Epidermal melanocyte (primary cell): ENCODE results near the gene C4B.
"Not testable (repeated sequence)": the region's sequence is repeated elsewhere in the genome, so short reads cannot be mapped to it uniquely, and the experiment has no call there.

Experiments used
- DNase-seq: peaks from one replicate; pipeline ENCODE4 v3.0.0; 2011; ENCODE audit warnings: low spot score; ENCODE audit not compliant: insufficient read length

The C4B gene

GRCh38 chr6:32050562-32050961 is 36.0 kb downstream of the C4B start:
- no peak for DNase-seq

GRCh38 chr6:32052626-32053025 is 38.0 kb downstream of the C4B start:
- DNase-seq, result not testable (repeated sequence)

- not testable (repeated sequence) for DNase-seq
Observed at GRCh38 chr6:32053314-32053713, 38.7 kb downstream of the C4B start.

DNA sequence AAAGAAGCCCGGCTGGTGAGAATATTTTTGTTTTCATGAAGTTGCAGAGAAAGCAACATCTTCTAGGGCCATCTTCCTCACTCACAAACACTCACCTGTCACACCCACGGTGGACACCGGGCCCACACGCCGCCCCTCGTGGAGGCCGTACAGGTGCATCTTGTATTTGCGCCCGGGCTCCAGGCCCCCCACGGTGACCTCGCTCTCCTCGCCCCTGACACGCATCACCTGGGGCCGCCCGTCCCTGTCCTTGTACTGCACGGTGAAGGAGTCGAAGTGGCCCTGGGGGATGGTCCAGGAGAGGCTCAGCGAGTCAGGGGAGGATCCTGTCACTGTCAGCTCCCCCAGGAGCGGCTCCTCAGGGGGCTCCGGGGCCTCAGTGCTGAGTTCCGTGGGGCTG is 41.2 kb downstream of the C4B start:
- DNase-seq, result not testable (repeated sequence)

- DNase-seq, result no peak
Observed at GRCh38 chr6:32056254-32056653, 41.7 kb downstream of the C4B start.

DNA sequence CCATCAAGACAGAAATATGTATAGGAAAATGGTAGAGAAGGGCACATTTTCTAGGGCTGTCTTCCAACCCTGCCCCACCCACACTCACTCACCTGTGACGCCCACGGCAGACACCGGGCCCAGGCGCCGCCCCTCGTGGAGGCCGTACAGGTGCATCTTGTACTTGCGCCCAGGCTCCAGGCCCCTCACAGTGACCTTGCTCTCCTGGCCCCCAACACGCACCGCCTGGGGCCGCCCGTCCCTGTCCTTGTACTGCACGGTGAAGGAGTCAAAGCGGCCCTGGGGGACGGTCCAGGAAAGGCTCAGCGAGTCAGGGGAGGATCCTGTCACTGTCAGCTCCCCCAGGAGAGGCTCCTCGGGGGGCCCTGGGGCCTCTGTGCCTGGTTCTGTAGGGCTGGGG is 43.4 kb downstream of the C4B start:
- no peak for DNase-seq

GRCh38 chr6:32058511-32058963 is 43.9 kb downstream of the C4B start:
- DNase-seq, result no peak

- no peak for DNase-seq
Observed at GRCh38 chr6:32060966-32061655, 46.5 kb downstream of the C4B start.

DNA sequence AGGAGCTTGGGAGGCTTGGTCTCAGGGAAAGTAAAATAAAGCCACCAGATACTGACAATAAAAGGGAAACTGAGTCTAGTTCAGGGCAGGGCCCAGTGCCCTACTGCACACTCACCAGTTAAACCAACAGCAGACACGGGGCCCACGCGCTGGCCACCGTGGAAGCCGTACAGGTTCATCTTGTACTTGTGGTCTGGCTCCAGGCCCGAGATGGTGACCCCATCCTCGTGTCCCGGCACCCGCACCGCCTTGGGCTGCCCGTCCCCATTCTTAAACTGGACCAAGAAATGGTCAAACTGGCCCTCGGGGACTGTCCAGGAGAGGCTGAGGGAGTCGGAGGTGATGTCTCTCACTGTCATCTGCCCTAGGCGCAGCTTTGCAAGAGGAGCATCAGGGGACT is 50.1 kb downstream of the C4B start:
- no peak for DNase-seq

DNA sequence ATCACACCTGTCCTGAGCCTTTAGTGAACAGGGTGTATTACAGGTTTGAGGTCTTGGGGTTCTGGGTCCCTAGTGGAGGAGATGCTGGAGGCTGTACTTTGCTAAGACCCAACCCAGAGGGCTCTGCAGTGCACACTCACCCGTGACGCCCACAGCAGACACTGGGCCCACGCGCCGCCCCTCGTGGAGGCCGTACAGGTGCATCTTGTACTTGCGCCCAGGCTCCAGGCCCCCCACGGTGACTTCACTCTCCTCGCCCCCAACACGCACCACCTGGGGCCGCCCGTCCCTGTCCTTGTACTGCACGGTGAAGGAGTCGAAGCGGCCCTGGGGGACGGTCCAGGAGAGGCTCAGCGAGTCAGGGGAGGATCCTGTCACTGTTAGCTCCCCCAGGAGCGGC is 52.9 kb downstream of the C4B start:
- DNase-seq, result not testable (repeated sequence)

DNA sequence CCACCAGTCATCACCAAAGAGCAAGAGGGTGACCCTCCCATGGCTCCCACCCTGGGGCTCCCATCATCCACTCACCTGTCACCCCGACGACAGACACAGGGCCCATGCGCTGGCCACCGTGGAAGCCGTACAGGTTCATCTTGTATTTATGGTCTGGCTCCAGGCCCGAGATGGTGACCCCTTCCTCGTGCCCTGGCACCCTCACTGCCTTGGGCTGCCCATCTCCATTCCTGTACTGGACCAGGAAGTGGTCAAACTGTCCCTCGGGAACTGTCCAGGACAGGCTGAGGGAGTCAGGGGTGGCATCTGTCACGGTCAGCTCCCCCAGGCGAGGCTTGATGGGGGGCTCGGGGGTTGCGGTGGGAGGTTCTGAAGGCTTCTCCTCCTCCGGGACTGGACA is 53.7 kb downstream of the C4B start:
- DNase-seq, result not testable (repeated sequence)

DNA sequence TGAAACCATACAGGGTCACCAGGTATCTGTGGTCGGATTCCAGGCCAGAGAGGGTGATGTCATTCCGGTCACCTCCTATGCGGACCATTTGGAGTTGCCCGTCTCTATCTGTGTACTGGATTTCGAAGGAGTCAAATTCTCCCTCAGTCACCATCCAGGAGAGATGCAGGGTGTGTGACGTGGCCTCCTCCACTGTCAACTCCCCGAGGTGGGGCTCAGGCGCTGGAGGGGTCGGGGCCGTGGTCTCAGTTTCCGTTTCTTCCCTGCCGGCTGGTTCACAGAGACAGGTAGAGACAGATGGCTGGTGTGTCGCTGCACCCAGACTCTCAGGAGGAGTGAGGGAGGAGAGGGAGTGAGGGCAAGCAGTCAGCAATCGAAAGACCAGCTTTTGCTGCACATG is 54.3 kb downstream of the C4B start:
- DNase-seq, result no peak

- DNase-seq, result no peak
Observed at GRCh38 chr6:32069460-32069859, 54.9 kb downstream of the C4B start.

GRCh38 chr6:32069878-32070515 is 55.4 kb downstream of the C4B start:
- DNase-seq, result no peak

DNA sequence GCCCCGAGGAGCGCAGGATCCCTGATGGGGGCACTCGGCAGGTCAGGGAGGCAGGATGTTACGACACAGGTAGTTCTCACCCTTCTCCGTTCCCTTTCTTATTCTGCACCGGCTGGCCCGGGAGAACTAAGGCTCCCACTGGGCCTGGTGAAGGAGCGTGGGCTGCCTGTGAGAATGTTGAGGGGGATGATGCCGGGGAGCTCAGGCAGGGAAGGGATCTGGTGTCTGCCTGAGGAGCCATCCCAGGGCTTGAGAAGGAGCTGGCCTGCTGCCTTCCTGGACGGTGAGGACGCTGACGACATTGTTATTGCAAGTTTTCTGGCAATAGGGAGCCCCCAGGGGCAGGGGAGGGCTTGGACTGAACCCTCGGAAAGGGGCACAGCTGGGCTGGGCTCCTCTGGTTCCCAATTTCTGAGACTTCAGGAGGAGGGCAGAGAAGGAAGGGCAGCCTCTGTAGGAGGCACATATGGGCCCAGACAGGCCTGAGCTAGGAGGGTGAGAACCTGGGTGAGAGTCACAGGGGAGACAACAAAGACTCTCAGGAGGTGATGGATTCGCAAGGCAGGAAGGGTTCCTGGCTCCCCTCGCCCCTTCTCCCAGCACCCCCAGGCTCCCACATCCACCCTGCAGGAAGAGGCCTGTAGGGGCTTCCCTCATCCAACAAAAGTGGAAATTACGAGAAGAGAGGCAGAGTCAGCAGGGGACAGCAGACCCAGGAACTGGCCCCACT is 56.4 kb downstream of the C4B start:
- no peak for DNase-seq

GRCh38 chr6:32073101-32073500 is 58.5 kb downstream of the C4B start:
- no peak for DNase-seq

- DNase-seq, result no peak
Observed at GRCh38 chr6:32073613-32074012, 59.0 kb downstream of the C4B start.

- peak; percentile 30 for DNase-seq
Observed at GRCh38 chr6:32074996-32075532, 60.5 kb downstream of the C4B start.

- no peak for DNase-seq
Observed at GRCh38 chr6:32075781-32076180, 61.2 kb downstream of the C4B start.

GRCh38 chr6:32076321-32076809 is 61.8 kb downstream of the C4B start:
- DNase-seq, result no peak

- no peak for DNase-seq
Observed at GRCh38 chr6:32079566-32080290, 65.1 kb downstream of the C4B start.
